Esophagus mucosa (tissue), 1 donor: Measurements from ENCODE around the gene NTHL1. TPM values are rescaled to one million over a fixed set of nuclear protein-coding genes. Genes with fewer than 3 reads are reported as not detected.
"Not testable (repeated sequence)": the region's sequence is repeated elsewhere in the genome, so short reads cannot be mapped to it uniquely, and the experiment has no call there.

ENCODE experiments used
- ATAC-seq: fragments of 200-7000 bp; cut with Tn5 transposase; one replicate; pipeline ENCODE4 v1.9.1; 2020
- total RNA-seq: library from RNA; stranded (reverse); gene quantifications from one replicate; pipeline ENCODE4 v1.2.4, GENCODE V29; 2023
- donor health status: DM: yes; HTN: yes; CAD: no.

NTHL1 gene
- total RNA-seq, 1 donor from 2014 or later: 15.8 TPM

DNA sequence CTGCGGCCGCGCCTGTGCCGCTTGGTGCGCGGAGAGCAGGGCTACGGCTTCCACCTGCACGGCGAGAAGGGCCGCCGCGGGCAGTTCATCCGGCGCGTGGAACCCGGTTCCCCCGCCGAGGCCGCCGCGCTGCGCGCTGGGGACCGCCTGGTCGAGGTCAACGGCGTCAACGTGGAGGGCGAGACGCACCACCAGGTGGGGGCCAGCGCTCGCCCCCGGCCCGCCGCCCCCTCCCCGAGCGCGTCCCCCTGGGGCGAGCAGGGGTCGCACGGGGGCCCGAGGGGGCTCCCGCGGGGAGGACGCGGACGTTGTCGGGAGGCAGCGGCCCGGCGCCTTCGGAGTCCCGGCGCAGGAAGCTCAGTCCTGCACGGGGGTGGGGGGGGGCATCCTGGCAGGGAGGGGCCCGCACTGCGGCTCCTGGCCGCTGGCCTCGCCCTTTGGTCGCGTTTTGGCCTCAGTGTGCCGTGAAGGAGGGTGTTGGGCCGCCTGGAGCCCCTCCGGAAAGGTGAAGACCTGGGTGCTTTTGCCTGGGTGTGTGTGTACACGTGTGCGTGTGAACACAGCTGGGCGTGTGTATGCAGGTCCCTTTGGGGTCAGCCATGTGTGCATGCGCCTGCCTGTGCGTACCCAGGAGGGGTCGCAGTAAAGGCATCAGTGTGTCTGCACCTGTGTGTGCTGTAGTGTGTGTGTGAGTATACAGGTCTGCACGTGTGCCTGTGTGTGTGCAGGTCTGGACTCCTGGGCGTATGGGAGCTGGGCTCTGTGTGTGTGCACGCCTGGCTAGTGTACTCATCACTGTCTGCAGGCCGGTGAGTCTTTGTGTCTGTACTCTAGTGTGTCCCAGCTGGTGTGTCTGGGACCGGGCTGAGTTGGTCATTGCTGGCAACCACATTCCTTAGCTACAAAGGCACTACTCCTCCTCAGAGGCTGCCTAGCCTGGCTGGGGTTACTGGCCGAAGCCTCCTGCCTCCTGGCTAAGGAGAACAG is 20.3 kb downstream of the NTHL1 start:
- ATAC-seq: peak; percentile 6

DNA sequence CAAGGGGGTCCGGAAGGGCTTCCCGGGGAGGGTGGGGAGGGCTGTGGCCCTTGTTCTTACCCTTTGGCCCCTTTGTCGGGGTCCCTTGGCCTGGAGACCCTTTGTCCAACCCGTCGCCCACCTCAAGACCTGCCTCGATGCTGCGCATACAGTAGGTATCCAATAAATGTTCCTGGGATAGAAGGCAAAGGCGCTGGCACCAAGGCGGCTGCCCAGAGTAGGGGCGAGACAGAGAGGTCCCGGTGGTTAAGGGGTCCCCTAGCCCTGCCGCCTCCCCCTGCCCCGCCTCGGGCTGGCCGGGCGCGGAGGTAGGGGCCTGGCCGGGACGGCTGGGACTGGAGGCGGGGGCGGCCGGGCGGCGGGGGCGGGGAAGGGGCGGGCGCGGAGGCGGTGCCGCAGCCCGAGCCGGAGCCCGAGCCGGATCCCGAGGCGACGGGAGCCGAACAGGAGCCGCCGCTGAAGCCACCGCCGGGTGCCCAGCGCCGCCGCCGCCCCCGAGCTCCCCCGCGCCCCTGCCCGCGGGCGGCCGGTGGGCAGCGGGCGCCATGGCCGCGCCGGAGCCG is 21.1 kb downstream of the NTHL1 start, which contains the start of gene NHERF2:
NHERF2 (plus strand) TSS at position 442 of the 563 bp plus-strand sequence; CDS start at position 546, 104 bp downstream.
- no peak for ATAC-seq

DNA sequence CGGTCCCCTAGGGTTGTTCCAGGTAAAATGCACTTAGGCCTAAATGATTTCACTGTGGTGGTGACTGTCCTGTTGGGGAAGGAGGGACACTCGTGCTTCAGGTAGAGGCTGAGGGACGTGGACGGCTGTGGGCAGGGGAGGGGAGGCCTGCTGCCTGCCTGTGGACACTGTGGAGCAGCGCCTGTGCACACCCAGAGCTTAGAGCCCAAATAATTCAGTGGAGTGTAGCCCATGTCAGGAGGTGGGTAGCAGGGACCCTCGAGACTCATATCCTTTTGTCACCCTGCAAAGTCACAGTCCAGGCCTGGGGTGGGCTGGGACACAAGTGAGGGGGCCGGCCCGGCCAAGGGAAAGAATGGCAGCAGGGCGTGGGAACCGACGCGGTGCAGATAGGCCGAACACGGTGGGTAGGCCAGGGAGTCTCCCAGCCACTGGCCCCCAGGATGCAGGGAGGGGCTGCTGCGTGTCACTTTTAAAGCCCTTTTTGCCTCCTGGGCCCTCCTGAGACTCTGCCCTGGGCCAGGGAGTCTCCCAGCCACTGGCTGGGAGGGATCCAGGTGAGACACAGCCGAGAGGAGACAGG is 21.7 kb downstream of the NTHL1 start:
- ATAC-seq: no peak

DNA sequence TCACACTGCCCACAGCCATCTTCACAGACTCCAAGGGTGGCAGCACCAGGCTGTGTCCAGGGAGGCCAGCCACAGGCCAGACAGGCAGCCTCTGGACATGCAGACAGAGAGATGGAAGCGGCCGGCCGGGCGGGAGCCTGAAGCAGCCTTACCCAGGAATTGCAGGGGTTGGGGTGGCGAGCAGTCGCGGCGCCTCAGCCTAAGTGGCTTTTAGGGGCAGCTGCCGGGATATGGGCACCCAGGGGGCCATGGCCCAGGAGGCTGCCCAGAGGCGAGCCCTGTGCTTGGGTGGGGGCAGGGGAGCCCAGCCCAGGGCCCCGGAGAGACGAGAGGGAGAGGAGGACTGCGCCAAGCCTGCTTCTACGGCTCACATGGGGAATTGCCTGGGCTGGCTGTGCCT is 22.4 kb downstream of the NTHL1 start:
- no peak for ATAC-seq

DNA sequence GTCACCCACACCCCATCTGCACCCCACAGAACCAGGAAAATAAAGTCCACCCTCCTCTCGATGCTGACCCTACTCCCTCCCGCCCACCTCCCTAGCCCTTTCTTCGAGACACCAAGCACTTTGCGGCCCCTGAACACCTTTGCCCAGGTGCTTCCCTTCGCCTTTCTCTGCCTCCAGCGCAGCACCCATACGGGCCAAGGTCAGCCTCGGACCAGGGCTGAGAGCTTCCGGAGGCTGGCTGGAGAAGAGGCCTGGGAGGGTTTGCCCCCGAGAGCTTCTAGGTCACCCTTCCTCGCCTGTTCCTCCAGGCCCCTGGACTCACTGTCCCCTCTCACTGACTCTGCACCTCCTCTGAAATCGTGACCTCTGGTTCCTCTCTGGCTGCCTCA is 23.6 kb downstream of the NTHL1 start:
- no peak for ATAC-seq

DNA sequence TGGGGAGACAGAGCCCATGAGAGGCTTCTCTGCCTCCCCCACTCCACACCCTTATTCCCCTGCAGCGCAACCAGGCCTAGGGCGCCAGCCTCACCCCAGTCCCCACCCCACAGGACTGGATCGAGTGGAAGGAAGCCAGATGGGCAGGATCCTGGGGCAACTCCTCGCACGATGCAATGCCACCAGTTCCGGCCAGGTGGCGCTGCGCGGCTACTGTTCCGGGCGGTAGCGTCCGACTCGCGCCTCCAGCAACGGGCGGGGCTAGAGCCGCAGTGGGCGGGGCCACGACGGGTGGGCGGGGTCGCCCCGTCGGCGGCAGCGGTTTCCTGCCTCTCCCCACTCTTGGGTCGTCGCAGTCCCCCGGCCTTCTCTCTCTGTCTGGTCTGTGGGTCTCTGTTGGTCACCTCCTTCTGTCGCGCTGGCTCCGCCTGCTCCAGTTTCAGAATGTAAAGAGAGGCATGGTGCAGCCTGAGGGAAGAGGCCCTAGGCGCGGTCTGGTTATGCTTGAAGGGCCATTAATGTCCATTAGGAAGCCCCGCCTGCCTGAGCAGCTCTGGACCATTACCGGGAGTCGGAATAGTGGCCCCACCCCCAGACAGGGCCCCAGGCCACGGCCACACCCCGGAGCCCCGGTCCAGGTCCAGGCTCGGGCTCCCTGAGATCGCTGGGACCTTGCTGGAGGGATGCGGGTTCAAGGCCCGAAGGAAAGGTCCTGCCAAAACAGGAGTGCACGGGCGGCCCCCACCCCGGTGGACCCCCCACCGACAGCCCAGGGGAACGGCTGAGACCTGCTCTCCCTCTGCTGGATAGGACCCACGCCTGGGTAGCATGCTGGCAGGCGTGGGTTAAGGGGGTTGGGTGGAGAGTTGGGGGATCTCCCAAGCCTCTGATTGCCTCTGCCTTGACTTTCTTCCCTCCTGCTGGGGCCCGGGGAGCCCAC is 24.3 kb downstream of the NTHL1 start:
- peak; percentile 87 for ATAC-seq

DNA sequence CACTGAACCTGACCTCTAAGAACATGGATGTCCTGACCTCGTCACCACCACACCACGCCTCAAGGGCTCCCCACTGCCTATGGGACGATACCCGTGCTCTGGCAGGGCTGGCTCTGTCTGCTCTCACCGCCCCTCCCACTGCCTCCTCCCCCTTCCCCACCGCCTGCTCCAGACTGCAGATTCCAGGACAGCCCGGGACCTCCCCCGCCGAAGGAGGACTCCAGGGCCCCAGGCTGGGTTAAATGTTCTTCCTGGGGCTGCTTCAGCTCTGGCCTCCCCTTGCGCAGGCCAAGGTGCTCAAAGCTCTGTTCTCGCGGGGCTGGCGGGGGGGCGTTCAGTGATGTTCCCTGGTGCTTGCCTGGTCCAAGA is 24.9 kb downstream of the NTHL1 start:
- ATAC-seq: peak; percentile 37

DNA sequence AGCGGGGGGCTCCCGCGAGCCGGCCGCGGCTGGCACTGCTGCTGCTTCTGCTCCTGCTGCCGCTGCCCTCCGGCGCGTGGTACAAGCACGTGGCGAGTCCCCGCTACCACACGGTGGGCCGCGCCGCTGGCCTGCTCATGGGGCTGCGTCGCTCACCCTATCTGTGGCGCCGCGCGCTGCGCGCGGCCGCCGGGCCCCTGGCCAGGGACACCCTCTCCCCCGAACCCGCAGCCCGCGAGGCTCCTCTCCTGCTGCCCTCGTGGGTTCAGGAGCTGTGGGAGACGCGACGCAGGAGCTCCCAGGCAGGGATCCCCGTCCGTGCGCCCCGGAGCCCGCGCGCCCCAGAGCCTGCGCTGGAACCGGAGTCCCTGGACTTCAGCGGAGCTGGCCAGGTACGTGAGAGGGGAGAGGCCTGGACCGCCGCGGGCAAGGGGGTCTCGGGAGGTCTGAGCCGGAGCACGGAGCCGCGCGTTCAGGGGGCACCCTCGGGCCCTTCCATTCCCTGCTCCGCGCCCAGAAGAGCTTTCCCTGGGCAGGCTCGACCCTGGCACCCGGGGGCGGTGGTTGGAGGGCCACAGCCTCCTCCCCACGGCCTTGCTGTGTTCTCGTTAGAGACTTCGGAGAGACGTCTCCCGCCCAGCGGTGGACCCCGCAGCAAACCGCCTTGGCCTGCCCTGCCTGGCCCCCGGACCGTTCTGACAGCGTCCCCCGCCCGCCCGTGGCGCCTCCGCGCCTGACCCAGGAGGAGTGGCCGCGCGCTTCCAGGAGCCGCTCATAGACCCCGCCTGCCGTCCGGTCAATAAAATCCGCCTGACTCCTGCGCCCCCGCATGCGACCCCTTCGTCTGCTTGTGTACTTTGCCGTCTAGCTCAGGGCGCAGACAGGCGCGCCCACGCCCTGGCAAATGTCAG is 27.5 kb downstream of the NTHL1 start:
- ATAC-seq: no peak

DNA sequence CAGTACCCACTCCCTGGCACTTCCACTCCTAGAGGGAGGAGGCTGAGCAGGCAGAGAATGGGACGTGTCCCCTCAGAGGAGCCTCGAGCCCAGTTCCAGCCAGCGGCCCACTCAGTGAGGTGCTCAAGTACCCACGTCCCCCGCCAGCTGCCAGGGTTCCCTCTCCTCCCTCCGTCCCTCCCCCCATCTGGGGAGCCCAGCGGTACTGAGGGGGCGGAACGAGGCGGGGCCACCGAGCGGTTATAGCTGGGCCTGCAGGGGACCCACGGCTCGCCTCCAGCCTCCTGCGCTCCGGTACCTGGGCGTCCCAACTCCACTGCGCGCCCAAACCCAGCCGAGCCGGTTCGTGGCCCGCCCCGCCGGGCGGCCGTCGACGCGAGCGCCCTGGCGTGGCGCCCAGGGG is 28.1 kb downstream of the NTHL1 start, which contains the start of gene NPW:
NPW (plus strand) TSS at position 268 of the 403 bp plus-strand sequence.
- ATAC-seq: no peak

DNA sequence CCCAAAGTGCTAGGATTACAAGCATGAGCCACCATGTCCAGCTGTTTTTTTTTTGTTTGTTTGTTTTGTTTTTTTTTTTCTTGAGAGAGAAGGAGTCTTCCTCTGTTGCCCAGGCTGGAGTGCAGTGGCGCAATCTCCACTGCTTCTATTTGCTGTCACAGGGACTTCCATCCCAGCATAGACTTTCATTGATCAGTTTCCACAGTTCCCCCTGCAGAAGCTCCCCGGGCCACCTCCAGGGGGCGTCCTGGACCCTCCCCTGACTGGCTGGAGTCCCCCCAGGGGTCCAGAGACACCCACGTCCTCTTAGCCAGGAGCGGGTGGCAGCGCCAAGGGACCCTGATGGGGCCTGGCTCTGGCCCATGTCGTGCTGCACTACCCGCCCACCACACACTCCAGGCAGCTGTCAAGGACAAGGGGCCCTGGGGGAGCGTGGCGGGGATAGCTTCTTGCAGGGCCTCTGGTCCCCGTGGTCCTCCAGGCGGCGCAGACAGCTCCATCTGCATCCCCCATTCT is 31.2 kb downstream of the NTHL1 start:
- no peak for ATAC-seq

DNA sequence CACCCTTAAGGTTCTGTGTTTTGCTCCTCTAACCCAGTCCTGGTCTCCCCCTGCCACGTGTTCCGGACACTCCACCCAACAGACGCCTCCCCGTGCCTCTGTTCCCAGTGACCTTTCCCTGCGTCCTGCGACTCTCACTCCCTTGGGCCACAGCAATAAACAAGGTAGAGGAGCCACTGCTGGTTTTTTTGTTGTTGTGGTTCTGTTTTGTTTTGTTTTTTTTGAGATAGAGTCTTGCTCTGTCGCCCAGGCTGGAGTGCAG is 31.8 kb downstream of the NTHL1 start:
- ATAC-seq: no peak

DNA sequence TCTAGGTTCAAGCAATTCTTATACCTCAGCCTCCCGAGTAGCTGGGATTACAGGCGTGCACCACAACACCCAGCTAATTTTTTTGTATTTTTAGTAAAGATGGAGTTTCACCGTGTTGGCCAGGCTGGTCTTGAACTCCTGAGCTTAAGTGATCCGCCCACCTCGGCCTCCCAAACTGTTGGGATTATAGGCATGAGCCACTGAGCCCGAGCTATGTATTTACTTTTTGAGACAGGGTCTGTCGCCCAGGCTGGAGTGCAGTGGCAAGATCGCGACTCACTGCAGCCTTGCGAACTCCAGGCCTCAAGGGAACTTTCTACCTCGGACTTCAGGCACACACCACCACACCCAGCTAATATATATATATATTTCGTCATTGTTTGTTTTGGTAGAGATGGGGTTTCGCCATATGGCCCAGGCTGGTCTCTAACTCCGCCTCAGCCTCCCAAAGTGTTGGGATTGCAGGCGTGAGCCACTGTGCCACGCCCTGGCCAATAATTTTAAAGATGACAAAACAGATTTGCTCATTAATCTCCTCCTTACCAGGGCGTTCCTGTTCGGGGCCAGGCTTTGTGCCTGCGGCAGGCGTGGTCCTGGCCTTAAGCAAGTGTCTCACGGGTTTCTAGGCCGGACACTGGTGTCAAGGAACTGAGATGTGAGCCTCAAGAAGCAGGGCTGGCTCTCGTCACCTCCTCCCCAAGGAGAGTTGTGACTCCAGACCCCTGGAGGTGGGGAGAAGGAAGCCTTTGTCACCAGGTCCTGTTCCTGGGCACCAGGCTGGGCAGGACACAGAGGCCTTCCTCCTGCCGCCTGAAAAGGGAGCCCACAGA is 32.3 kb downstream of the NTHL1 start:
- peak; percentile 90 for ATAC-seq

DNA sequence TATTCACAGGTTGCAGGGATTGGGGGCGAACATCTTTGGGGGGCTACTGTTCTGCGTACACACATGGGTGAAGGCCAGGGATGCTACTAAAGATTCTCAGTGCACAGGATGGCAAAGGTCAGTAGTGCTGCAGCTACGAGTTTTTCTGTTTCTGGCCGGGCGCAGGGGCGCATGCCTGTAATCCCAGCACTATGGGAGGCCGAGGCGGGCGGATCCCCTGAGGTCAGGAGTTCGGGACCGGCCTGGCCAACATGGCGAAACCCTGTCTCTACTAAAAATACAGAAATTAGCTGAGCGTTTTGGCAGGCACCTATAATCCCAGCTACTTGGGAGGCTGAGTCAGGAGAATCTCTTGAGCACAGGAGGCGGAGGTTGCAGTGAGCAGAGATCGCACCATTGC is 34.1 kb downstream of the NTHL1 start:
- no peak for ATAC-seq

DNA sequence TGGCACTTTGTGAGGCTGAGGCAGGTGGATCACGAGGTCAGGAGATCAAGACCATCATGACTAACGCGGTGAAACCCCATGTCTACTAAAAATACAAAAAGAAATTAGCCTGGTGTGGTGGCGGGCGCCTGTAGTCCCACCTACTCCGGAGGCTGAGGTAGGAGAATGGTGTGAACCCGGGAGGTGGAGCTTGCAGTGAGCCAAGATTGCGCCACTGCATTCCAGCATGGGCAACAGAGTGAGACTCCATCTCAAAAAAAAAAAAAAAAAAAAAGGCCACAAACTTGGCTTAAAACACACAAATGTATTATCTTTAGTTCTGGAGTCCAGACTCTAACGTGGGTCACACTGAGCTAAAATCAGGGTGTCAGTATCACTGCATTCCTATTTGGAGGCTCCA is 35.9 kb downstream of the NTHL1 start:
- ATAC-seq: not testable (repeated sequence)

DNA sequence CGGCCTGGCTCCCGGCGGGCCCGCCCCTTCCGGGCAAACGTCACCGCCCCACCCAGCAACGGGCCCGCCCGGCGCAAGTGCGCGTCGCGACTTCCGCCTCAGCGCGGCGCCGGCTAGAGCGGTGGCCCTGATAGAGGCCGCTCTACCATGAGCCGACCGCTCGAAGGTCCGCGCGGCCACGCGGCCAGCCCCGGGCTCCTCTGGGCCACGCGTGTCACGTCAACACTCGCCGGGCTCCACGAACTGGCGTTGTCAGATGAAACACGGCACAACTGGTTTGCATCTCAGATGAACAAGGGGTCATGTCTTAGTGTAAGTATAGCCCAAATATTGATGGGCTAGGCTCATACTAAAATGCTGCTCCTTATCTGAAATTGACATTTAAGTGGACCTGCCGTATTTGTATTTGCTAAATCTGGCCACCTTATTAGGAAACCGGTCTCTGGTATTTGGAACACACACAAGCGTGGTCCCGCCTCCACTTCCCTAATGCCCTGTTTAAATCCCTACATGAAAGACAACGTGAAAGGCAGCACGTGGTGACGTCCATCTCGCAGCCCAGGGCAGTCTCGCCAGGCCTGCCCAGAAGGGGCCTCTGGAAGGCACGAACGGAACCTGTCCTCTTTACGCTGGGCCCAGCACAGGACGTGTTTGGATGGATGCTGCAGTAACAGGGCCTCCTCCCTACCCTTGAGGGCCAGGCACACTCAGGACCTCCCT is 37.7 kb downstream of the NTHL1 start, which contains the start of gene ZNF598:
ZNF598 (minus strand) TSS at position 31 of the 720 bp plus-strand sequence.
- ATAC-seq: peak; percentile 77

DNA sequence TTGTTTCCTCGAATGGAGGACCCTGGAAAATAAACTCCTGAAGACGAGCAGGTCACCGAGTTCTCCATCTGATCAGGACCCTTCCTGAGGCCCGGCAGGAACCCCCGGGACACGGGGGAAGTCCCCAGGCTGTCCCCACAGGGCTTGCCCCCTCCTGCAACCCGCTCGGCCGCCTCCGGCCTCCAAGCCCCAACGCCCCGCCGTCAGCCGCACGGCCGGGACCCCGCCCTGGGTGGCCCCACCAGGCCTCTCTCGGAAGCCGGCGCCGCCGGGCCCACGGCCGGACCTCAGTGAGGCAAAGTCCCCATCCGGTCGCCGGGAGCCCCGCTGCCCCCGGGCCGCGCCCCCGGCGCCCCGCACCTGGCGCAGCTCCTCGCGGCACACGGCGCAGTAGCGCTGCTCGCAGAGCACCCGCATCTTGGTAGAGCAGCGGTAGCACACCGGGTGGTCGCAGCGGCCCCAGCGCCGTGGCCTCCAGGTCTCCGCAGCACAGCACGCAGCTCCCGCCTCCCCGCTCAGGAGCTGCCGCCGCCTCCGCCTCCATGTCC is 38.4 kb downstream of the NTHL1 start:
- ATAC-seq: peak; percentile 6

DNA sequence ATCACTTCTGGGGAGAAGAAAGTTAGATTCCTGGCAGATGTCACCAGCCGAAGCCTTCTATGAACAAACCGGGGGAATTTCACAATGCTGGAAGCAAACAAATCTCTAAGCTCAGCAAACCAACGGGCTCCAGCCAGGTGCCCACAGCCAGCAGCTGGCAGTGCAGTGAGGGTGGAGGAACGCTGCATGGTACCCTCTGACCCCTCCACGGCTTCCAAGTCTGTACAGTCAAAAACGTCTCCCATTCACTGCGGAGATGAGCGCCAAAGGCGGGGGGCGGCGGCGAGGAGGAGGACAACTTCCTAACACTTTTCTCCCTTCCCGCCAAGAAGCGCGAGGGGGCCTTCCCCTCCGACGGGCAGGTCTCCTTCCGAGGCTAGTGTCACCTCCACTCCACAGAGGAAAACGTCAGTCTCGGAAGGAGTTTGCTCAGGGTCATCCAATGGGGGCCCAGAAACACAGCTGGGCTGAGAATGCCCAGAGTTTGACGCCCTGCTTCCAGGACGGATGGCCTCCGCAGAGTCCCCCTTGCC is 38.9 kb downstream of the NTHL1 start:
- ATAC-seq: peak; percentile 6

DNA sequence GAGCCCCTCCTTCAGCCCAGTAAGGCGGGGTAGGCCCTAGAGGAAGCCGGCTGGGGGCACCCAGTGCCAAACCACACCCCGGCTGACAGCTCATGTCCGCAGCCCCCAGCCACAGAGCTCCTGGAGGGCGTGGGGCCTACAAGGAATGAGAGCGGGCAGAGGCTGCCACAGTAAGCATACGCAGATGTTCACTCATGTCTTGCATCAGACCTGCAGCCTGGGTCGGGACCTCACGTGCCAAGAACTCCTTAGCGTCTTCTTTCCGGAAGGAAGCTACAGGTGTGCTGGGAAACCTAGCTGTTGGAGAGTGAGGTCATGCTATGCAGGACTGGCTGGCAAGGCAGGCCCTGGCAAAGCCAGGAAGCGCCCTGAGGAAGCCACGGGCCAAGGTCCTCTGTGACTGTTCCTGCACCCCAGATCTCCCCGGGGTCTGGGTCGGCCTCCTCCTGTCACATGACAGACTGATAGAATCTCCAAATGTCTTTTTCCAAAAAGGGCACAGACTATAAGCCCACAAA is 39.6 kb downstream of the NTHL1 start:
- ATAC-seq: peak; percentile 70
